ENCODE measurements around the gene TBX4. TPM values are rescaled to one million over a fixed set of nuclear protein-coding genes. Genes with fewer than 3 reads are reported as not detected.

Gene TBX4
- total and polyA plus RNA-seq, 2 of the 13 experiments (the other 11 are each of a cell fraction or from before 2014, with no cell fraction given), result 0.11 to 1.1 TPM

- TF ChIP-seq, protein P1, sequence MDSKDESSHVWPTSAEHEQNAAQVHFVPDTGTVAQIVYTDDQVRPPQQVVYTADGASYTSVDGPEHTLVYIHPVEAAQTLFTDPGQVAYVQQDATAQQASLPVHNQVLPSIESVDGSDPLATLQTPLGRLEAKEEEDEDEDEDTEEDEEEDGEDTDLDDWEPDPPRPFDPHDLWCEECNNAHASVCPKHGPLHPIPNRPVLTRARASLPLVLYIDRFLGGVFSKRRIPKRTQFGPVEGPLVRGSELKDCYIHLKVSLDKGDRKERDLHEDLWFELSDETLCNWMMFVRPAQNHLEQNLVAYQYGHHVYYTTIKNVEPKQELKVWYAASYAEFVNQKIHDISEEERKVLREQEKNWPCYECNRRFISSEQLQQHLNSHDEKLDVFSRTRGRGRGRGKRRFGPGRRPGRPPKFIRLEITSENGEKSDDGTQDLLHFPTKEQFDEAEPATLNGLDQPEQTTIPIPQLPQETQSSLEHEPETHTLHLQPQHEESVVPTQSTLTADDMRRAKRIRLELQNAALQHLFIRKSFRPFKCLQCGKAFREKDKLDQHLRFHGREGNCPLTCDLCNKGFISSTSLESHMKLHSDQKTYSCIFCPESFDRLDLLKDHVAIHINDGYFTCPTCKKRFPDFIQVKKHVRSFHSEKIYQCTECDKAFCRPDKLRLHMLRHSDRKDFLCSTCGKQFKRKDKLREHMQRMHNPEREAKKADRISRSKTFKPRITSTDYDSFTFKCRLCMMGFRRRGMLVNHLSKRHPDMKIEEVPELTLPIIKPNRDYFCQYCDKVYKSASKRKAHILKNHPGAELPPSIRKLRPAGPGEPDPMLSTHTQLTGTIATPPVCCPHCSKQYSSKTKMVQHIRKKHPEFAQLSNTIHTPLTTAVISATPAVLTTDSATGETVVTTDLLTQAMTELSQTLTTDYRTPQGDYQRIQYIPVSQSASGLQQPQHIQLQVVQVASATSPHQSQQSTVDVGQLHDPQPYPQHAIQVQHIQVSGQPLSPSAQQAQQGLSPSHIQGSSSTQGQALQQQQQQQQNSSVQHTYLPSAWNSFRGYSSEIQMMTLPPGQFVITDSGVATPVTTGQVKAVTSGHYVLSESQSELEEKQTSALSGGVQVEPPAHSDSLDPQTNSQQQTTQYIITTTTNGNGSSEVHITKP (CRISPR knock-in tag; IDR thresholded peaks at IDR 0.05; ENCODE audit: low read depth), result no peak
- TF ChIP-seq MNT (IDR thresholded peaks at IDR 0.05), result no peak
- no peak for TF ChIP-seq ZNF383 (CRISPR knock-in tag; IDR thresholded peaks at IDR 0.05; ENCODE audit: borderline replicate concordance)
- no peak for TF ChIP-seq KLF15 (CRISPR knock-in tag; IDR thresholded peaks at IDR 0.05; ENCODE audit: borderline replicate concordance)
- TF ChIP-seq ZNF10 (CRISPR knock-in tag; IDR thresholded peaks at IDR 0.05; ENCODE audit: borderline replicate concordance, low read depth), result no peak
- TF ChIP-seq, protein P2, sequence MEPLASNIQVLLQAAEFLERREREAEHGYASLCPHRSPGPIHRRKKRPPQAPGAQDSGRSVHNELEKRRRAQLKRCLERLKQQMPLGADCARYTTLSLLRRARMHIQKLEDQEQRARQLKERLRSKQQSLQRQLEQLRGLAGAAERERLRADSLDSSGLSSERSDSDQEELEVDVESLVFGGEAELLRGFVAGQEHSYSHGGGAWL (CRISPR knock-in tag; IDR thresholded peaks at IDR 0.05), result no peak
- no peak for TF ChIP-seq MBD4 (IDR thresholded peaks at IDR 0.05; ENCODE audit: borderline replicate concordance, low read length)
- TF ChIP-seq, protein P3, sequence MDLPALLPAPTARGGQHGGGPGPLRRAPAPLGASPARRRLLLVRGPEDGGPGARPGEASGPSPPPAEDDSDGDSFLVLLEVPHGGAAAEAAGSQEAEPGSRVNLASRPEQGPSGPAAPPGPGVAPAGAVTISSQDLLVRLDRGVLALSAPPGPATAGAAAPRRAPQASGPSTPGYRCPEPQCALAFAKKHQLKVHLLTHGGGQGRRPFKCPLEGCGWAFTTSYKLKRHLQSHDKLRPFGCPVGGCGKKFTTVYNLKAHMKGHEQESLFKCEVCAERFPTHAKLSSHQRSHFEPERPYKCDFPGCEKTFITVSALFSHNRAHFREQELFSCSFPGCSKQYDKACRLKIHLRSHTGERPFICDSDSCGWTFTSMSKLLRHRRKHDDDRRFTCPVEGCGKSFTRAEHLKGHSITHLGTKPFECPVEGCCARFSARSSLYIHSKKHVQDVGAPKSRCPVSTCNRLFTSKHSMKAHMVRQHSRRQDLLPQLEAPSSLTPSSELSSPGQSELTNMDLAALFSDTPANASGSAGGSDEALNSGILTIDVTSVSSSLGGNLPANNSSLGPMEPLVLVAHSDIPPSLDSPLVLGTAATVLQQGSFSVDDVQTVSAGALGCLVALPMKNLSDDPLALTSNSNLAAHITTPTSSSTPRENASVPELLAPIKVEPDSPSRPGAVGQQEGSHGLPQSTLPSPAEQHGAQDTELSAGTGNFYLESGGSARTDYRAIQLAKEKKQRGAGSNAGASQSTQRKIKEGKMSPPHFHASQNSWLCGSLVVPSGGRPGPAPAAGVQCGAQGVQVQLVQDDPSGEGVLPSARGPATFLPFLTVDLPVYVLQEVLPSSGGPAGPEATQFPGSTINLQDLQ (CRISPR knock-in tag; IDR thresholded peaks at IDR 0.05), result no peak
- no peak for TF ChIP-seq CREB1 (IDR thresholded peaks at IDR 0.05)
- TF ChIP-seq CREB1 (CRISPR knock-in tag; IDR thresholded peaks at IDR 0.05), result no peak
- no peak for TF ChIP-seq ZHX2 (IDR thresholded peaks at IDR 0.05; ENCODE audit: low read depth)
- no peak for TF ChIP-seq ZHX2 (CRISPR knock-in tag; IDR thresholded peaks at IDR 0.05; ENCODE audit: borderline replicate concordance)
- no peak for TF ChIP-seq JUND (CRISPR knock-in tag; IDR thresholded peaks at IDR 0.05)
- no peak for TF ChIP-seq MIXL1 (CRISPR knock-in tag; IDR thresholded peaks at IDR 0.05)
Measured at GRCh38 chr17:61406537-61406845, 45.7 kb upstream of the TBX4 start (continued).

All from HepG2 (cell line).